ENCODE data around the gene MCAT.

GRCh38 chr22:43182726-43183125 lies 39.5 kb upstream of the MCAT start:
- TF ChIP-seq CTCF (IDR thresholded peaks at IDR 0.05) (no peak), EZH2phosphoT487 (IDR thresholded peaks at IDR 0.05) (no peak), EZH2 (IDR thresholded peaks at IDR 0.05) (no peak)
